Fibroblast of lung (primary cell): Measurements from ENCODE around the gene PIP5K1C. TPM values are rescaled to one million over a fixed set of nuclear protein-coding genes. Genes with fewer than 3 reads are reported as not detected.

Experiments
- DNase-seq, 2 donors: peaks; one replicate each; pipeline versions ENCODE4 v3.0.0 to v3.0.0-alpha.2; 2010; ENCODE audit warnings: low read depth in 2 of 2
- H2AFZ ChIP-seq: 2 replicates; pipeline ENCODE4 v1.5.1; 2012; ENCODE audit warnings: low read length, control low read depth, inconsistent platforms
- H3K27ac ChIP-seq: 2 replicates; pipeline ENCODE4 v1.5.1; 2011; ENCODE audit warnings: low read length, control low read depth; ENCODE audit not compliant: insufficient read depth
- H3K27me3 ChIP-seq: 2 replicates; pipeline ENCODE4 v1.5.1; 2011; ENCODE audit warnings: mild to moderate bottlenecking, low read length; ENCODE audit not compliant: control insufficient read depth, insufficient read depth
- H3K36me3 ChIP-seq: 2 replicates; pipeline ENCODE4 v1.5.1; 2011; ENCODE audit warnings: low read length; ENCODE audit not compliant: control insufficient read depth, insufficient read depth
- H3K4me1 ChIP-seq: 2 replicates; pipeline ENCODE4 v1.5.1; 2011; ENCODE audit warnings: low read length; ENCODE audit not compliant: control insufficient read depth, insufficient read depth; ENCODE audit errors: extremely low read depth
- H3K4me2 ChIP-seq: 2 replicates; pipeline ENCODE4 v1.5.1; 2011; ENCODE audit warnings: low read length, control low read depth; ENCODE audit not compliant: insufficient read depth; ENCODE audit errors: extremely low read depth
- H3K4me3 ChIP-seq, 4 experiments: fragments of 200-600 bp in 1 of 4; sonication (generic) in 1 of 4; replicated peaks in 1 of 4; 2 replicates each; pipeline ENCODE4 v1.5.1; 2011 to 2016; ENCODE audit warnings: low read length in 4 of 4, low read depth in 3 of 4, mild to moderate bottlenecking in 3 of 4, control low read depth in 2 of 4, inconsistent platforms in 1 of 4, mixed read lengths in 1 of 4; ENCODE audit not compliant: insufficient read depth in 1 of 4; ENCODE audit errors: control extremely low read depth in 1 of 4
- H3K79me2 ChIP-seq: 2 replicates; pipeline ENCODE4 v1.5.1; 2012; ENCODE audit warnings: mild to moderate bottlenecking, low read length, inconsistent platforms; ENCODE audit not compliant: control insufficient read depth, insufficient read depth
- H3K9ac ChIP-seq: 2 replicates; pipeline ENCODE4 v1.5.1; 2011; ENCODE audit warnings: mild to moderate bottlenecking, low read length, control low read depth; ENCODE audit not compliant: insufficient read depth
- H3K9me3 ChIP-seq: 2 replicates; pipeline ENCODE4 v1.5.1; 2012; ENCODE audit warnings: low read depth, low read length; ENCODE audit not compliant: control insufficient read depth, insufficient read depth
- H4K20me1 ChIP-seq: 2 replicates; pipeline ENCODE4 v1.5.1; 2011; ENCODE audit warnings: low read length; ENCODE audit not compliant: control insufficient read depth, insufficient read depth; ENCODE audit errors: extremely low read depth
- EZH2 ChIP-seq: IDR thresholded peaks from 2 replicates; pipeline ENCODE4 v1.5.1; 2012; ENCODE audit warnings: low read length, control low read depth, mild to moderate bottlenecking; ENCODE audit errors: missing control alignments
- polyA plus RNA-seq, 2 donors: library from polyadenylated mRNA; depleted of rRNA in 1 of 2; stranded (reverse) in 1 of 2; unstranded in 1 of 2; fragments of >200 nt; gene quantifications; 2 replicates each; pipeline ENCODE4 v1.2.1, GENCODE V29; 2011 to 2012; ENCODE audit warnings: missing spikeins in 1 of 2
- total RNA-seq: library from RNA; depleted of rRNA; stranded (reverse); fragments of >200 nt; gene quantifications from 2 replicates; pipeline ENCODE4 v1.2.1, GENCODE V29; 2014
- TF ChIP-seq, protein P1 (sequence below), 2 donors: IDR thresholded peaks in 1 of 2; conservative IDR thresholded peaks in 1 of 2; 1 replicate in 1 of 2; 2 replicates in 1 of 2; pipeline ENCODE4 v1.5.1; 2011 to 2012; ENCODE audit warnings: low read length in 2 of 2, control low read depth in 1 of 2, inconsistent platforms in 1 of 2, low read depth in 1 of 2, mild to moderate bottlenecking in 1 of 2

Gene PIP5K1C
- total and polyA plus RNA-seq, 2 donors (not counting 1 experiment from before 2014, with no cell fraction given) = 8.7 to 16.7 TPM

DNA sequence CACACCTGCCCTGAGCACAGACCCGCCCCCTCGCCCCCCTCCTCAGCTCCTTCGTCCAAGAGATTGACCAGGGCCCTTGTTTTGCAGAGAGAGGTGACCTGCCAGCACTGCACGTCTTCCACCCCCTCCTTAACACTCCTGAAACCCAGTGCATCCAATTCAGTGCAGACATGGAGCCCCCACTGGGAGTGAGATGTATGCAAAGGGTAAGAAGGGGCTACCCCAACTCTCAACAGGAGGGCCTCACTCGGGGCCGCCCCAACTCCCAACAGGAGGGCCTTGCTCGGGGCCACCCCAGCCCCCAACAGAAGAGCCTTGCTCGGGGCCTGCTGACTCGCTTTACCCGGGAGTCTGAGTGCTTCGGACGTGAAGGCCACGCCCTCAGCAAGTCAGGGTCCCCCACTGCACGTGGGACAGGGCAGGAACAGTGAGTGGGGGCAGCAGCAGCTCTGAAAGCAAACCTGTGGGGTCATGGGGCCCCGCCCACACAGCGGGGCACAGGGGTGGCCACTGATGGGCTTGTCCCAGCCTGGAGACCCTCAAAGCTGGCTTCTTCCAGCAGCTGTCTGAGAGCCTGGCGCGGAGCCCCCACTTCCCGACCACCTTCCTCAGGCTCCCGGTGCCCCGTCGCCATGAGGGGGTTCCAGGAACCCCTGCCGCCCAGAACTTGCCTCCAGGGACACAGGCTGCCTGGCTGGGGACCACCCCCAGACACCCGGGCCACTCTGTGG is 79.3 kb downstream of the PIP5K1C start:
- no peak for TF ChIP-seq EZH2
- TF ChIP-seq, protein P1, sequence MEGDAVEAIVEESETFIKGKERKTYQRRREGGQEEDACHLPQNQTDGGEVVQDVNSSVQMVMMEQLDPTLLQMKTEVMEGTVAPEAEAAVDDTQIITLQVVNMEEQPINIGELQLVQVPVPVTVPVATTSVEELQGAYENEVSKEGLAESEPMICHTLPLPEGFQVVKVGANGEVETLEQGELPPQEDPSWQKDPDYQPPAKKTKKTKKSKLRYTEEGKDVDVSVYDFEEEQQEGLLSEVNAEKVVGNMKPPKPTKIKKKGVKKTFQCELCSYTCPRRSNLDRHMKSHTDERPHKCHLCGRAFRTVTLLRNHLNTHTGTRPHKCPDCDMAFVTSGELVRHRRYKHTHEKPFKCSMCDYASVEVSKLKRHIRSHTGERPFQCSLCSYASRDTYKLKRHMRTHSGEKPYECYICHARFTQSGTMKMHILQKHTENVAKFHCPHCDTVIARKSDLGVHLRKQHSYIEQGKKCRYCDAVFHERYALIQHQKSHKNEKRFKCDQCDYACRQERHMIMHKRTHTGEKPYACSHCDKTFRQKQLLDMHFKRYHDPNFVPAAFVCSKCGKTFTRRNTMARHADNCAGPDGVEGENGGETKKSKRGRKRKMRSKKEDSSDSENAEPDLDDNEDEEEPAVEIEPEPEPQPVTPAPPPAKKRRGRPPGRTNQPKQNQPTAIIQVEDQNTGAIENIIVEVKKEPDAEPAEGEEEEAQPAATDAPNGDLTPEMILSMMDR (conservative IDR thresholded peaks at IDR 0.05 in 1 of 2, IDR thresholded peaks at IDR 0.05 in 1 of 2; ENCODE audit: low read depth in 1 of 2, low read length in 2 of 2) = no peak
- Histone ChIP-seq H3K27ac (no peak overlapping the region), H3K4me1 (peaks cover 5% of the 10 kb centered on the region), H3K4me2 (no peak overlapping the region), H3K9ac (no peak overlapping the region), H3K79me2 (peaks cover 20% of the 10 kb centered on the region), H4K20me1 (no peaks in the 10 kb centered on the region), H3K36me3 (peaks cover 9% of the 10 kb centered on the region), H3K9me3 (no peaks in the 10 kb centered on the region), H3K4me3 (no peak overlapping the region), H3K27me3 (no peaks in the 10 kb centered on the region), H2AFZ (no peak overlapping the region)
- no peak for DNase-seq

DNA sequence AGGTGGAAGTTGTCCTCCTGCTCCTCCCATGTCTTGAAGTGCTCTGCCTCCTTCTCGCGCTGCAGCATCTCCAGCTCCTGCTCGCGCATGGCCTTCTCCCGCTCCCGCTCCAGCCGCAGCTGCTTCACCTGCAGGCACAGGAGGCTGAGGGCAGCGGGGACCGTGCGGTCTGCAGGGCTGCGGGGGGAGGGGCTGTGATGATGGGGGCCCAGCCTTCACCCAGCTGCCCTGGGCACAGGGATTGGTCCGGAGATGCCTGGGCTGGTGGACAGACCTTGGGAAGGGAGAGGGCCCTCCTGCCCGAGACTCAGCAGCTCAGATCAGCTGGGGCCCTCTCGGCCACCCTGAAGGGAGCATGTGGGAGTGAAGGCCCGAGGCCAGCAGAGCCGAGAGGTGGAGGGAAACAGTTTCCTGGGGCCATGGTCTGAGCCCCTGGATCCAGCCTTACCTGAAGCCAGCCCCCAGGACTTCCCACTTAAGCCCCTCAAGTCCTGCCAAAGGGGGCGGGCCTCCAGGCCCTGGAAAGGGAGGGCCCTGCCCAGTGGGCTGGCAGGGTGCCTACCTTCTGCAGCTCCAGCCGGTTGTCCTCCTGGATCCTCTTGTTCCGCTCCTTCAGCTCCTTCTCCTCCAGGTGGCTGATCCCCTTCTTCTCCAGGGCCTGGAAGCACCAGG is 80.0 kb downstream of the PIP5K1C start:
- Histone ChIP-seq H3K27ac (no peak overlapping the region), H3K4me3 (no peak overlapping the region), H3K9ac (no peak overlapping the region), H3K36me3 (peaks cover 9% of the 10 kb centered on the region), H3K4me1 (peaks cover 5% of the 10 kb centered on the region), H2AFZ (no peak overlapping the region), H3K27me3 (no peaks in the 10 kb centered on the region), H3K4me2 (no peak overlapping the region), H4K20me1 (no peaks in the 10 kb centered on the region), H3K79me2 (peaks cover 13% of the 10 kb centered on the region), H3K9me3 (no peaks in the 10 kb centered on the region)
- no peak for DNase-seq
- TF ChIP-seq EZH2 = no peak
- TF ChIP-seq, protein P1 (conservative IDR thresholded peaks at IDR 0.05 in 1 of 2, IDR thresholded peaks at IDR 0.05 in 1 of 2; ENCODE audit: low read depth in 1 of 2, low read length in 2 of 2) = no peak

DNA sequence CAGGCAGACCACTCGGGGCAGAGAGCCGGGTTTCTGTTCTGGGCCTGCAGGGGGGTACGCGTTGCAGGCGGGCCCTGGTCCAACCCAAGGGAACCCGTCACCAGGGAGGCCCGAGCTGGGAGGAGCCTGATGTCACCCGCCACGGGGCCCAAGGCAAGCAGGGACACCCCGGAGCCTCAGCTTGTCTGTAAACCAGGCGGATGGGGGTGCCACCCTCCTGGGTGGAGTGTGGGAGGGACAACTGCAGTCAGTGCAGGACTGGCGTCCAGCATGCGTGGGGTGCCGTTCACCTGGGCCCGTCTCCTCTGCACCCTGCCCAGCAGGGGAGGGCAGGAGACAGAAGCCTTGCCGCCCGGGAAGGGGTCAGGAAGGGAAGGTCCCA is 80.6 kb downstream of the PIP5K1C start:
- H3K79me2 ChIP-seq = peaks cover 7% of the 10 kb centered on the region
- H2AFZ ChIP-seq = no peak overlapping the region
- no peaks in the 10 kb centered on the region for H3K27me3 ChIP-seq
- no peak overlapping the region for H3K9ac ChIP-seq
- no peak overlapping the region for H3K4me3 ChIP-seq
- no peak for DNase-seq
- no peak overlapping the region for H3K27ac ChIP-seq
- TF ChIP-seq, protein P1 (conservative IDR thresholded peaks at IDR 0.05 in 1 of 2, IDR thresholded peaks at IDR 0.05 in 1 of 2; ENCODE audit: low read depth in 1 of 2, low read length in 2 of 2) = no peak
- no peak for TF ChIP-seq EZH2
- H3K4me2 ChIP-seq = no peak overlapping the region
- peaks cover 9% of the 10 kb centered on the region for H3K36me3 ChIP-seq
- H3K9me3 ChIP-seq = no peaks in the 10 kb centered on the region
- no peaks in the 10 kb centered on the region for H4K20me1 ChIP-seq
- no peaks in the 10 kb centered on the region for H3K4me1 ChIP-seq
